Muscle of arm (tissue), 12 donors: ENCODE data around the gene TRPV6. TPM values are rescaled to one million over a fixed set of nuclear protein-coding genes. Genes with fewer than 3 reads are reported as not detected.

Experiments used
- DNase-seq: peaks from one replicate; pipeline ENCODE4 v3.0.0-alpha.2; 2013
- polyA plus RNA-seq, 12 donors: library from polyadenylated mRNA; unstranded; fragments of 120-200 nt; gene quantifications; one replicate each; pipeline ENCODE4 v1.2.1, GENCODE V29; 2013; ENCODE audit not compliant: insufficient read length in 12 of 12

Gene TRPV6
- polyA plus RNA-seq, 12 donors = 0.09 to 1.8 (median 0.18) TPM; not detected in 2

DNA sequence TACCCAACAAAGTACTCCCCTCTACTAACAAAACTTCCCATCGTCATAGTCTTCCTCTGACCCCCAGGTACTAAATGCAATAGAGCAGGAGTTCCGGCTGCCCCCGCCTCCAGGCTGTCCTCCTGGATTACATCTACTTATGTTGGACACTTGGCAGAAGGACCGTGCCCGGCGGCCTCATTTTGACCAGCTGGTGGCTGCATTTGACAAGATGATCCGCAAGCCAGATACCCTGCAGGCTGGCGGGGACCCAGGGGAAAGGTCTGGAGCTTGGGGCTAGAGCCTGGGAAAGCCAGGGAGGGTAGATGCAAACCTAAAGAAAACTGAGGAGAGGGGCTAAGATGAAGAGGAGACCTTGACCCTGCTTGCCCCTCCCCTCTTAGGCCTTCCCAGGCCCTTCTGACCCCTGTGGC is 15.4 kb downstream of the TRPV6 start:
- no peak for DNase-seq

GRCh38 chr7:142869434-142869833 is 16.1 kb downstream of the TRPV6 start:
- DNase-seq = no peak

DNA sequence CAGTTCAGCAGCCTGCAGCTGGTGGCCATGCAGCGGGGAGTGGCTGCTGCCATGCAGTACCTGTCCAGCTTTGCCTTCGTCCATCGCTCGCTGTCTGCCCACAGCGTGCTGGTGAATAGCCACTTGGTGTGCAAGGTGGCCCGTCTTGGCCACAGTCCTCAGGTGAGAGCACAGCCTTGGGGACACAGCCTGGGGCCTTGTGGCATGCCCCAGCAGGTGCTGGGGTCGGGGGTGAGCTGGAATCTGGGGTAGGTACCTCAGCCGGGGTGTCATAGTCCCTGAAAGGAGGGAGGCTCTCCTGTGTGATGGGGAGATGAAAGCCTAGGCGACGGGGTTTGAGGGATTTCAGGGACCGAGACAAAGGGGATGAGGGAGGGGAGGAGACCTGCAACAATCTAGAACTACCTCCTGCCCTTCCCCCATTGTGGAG is 16.5 kb downstream of the TRPV6 start:
- no peak for DNase-seq

GRCh38 chr7:142868188-142868985 is 17.2 kb downstream of the TRPV6 start:
- DNase-seq = no peak

- no peak for DNase-seq
Observed at GRCh38 chr7:142867398-142868187, 18.0 kb downstream of the TRPV6 start.

GRCh38 chr7:142867097-142867378 is 18.5 kb downstream of the TRPV6 start:
- DNase-seq = no peak

GRCh38 chr7:142866361-142867096 is 19.0 kb downstream of the TRPV6 start:
- no peak for DNase-seq

DNA sequence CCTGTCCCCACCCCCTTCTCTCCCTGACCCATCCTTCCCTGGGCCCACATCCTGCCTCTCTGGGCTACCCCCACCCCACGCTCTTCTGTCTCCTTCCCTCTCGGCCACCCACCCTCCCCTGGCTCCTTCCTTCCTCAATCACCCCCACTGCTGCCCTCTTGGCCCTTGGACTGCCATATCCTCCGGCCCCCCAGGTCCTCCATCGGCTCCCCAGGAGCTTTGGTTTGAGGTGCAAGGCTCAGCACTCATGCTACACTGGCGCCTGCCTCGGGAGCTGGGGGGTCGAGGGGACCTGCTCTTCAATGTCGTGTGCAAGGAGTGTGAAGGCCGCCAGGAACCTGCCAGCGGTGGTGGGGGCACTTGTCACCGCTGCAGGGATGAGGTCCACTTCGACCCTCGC is 19.8 kb downstream of the TRPV6 start:
- DNase-seq = no peak

DNA sequence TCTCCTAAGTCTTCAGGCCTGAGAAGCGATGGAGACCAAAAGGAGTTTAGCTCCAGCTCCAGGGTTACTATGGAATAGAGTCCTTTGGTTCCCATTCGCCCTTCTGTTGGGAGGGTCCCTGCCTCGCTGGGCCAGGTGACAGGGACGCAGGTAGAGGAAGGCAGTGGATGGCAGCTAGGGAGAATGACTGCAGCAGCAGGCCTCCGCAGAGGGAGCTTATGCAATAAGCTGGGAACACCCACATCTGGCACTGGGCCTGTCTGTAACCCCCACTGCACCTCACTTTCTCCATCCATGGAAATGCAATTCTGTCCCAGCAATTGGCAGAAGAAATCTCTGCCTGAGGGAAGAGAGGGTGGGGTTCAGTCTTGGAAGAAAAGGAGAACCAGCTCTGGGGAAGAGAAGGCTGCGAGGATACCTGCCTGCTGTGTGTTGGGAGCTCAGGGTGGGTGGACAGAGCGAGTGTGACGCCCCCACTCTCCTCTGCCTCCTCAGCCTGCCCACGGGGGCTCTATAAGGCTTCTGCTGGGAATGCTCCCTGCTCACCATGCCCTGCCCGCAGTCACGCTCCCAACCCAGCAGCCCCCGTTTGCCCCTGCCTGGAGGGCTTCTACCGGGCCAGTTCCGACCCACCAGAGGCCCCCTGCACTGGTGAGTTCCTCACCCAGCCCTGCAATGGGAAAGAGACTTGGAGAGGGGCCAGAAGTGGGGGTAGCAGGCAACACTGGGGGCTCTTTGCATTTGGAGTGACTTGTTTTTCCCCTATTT is 20.4 kb downstream of the TRPV6 start:
- DNase-seq = no peak

DNA sequence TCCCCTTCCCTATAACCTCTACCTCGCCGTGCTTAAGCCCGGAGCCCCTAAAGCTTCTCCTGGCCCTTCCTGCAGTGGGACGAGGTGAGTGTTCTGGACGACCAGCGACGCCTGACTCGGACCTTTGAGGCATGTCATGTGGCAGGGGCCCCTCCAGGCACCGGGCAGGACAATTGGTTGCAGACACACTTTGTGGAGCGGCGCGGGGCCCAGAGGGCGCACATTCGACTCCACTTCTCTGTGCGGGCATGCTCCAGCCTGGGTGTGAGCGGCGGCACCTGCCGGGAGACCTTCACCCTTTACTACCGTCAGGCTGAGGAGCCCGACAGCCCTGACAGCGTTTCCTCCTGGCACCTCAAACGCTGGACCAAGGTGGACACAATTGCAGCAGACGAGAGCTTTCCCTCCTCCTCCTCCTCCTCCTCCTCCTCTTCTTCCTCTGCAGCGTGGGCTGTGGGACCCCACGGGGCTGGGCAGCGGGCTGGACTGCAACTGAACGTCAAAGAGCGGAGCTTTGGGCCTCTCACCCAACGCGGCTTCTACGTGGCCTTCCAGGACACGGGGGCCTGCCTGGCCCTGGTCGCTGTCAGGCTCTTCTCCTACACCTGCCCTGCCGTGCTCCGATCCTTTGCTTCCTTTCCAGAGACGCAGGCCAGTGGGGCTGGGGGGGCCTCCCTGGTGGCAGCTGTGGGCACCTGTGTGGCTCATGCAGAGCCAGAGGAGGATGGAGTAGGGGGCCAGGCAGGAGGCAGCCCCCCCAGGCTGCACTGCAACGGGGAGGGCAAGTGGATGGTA is 21.5 kb downstream of the TRPV6 start:
- no peak for DNase-seq

- DNase-seq = no peak
Observed at GRCh38 chr7:142862786-142863400, 22.7 kb downstream of the TRPV6 start.

DNA sequence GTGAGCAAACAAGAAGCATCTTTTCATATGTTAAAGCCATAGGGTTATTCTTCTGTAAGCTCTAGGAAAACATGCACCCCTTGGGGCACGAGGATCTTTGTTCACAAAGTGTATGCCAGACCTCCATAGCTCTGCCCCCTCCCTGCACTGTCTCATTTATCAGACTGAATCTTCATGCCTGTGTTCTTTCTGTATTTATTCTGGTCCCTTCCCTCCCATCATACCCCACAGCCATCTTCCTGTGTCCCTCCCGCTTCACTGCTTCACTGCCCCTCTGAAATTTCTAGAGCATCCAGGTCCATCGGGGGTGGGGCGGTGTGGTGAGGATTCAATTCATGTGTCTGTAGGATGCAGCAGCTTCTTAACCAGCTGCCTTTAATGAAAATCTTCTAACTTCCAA is 23.2 kb downstream of the TRPV6 start:
- DNase-seq = no peak

- DNase-seq = no peak
Observed at GRCh38 chr7:142860968-142861367, 24.6 kb downstream of the TRPV6 start.

- DNase-seq = no peak
Observed at GRCh38 chr7:142859829-142860228, 25.7 kb downstream of the TRPV6 start.

DNA sequence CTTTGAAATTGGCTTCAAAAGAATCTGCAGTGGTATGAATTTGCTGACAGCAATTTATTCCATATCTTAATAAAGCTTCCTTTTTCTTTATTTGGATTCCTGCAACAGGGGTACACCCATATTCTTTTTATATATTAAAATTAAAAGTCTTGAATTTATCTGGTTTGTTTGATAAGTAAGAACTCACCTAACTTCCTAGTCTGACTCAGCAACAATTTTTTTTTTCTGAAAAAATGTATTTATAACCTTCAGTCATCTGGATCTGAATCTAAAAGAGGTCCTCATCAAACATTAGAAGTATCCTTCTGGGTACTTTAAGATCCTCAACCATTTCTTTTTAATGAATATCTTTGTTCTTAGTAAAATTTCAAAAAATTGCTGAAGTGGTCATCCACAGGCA is 26.1 kb downstream of the TRPV6 start:
- no peak for DNase-seq

DNA sequence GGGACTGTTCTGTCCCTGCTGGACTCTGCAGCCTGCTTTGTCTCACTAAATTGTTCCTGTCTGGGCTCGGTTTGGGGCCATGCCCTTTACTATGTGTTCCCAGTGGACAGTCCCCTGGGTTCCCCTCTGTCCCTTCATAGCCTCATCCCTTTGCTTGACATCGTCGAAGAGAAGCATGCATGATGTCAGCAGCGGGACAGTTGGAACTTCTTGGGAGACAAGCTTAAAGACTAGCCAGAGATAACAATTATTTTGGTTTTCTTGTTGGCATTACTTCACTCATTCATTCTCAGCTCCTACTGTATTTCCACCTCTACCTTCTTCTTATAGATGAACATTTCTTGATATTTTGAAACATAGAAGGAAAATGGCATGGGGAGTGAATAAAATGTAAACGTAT is 27.9 kb downstream of the TRPV6 start:
- no peak for DNase-seq

DNA sequence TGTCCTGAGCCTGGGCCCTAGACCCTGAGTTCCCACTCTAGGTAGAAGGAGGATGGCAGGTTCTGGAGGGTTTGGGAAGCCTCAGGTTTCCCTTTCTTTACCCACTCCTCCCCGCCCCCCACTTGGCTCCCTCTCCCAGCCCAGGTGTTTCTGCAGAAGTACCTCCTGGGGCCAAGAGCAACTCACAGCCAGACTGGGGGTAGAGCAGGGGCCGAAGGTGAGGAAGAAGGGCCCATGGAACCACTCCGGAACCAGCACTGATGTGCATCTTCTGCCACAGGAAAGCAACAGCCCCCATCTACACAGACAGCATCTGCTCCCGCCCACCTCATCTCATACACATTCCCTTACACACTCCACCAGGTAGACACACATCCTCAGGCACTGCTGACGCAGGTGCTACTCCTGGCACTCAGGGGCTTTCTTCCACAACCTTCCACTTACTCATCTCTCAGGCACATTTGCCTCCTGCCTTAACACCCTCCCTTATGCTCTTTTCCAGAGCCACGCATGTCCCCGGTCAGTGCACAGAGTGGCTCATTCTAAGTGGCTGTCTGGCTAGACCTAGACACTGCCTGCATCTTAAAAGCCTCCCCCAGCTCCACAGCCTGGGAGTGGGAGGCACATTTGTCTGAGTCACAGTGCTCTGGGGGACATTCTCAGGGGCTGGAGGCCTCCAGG is 28.8 kb downstream of the TRPV6 start:
- no peak for DNase-seq

- no peak for DNase-seq
Observed at GRCh38 chr7:142855756-142856564, 29.6 kb downstream of the TRPV6 start.

GRCh38 chr7:142855114-142855743 is 30.3 kb downstream of the TRPV6 start:
- DNase-seq = no peak
